Stimulated activated CD8-positive, alpha-beta memory T cell treated with anti-CD3 and anti-CD28 coated beads, Interleukin-4, amount 100 ng/mL, for 24 hours (primary cell): ENCODE results near the gene SORCS2.
A peak's percentile ranks its signal among the peaks of the same experiment; 100 is the strongest.

Source experiments
- DNase-seq: peaks from one replicate; pipeline ENCODE4 v3.0.0-alpha.2; 2020; ENCODE audit warnings: low read depth

The SORCS2 gene

DNA sequence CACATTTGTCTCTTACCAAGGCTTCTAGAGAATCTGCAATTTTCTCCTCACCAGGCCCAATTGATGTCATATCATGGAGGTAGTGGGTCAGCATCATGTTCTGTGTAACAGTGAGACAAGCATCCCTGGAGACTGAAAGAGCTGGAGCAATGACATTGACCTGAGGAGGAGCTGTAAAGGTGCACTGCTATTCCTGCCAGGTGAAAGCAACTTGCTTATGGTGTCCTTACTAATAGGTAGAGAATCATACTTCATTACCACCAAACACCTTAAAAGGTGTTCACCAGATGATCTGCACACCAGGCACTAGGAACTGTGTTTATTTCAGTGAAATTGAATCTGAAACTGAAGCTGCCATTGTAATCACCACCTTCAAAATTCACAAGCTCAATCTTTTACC is 558.6 kb downstream of the SORCS2 start:
- no peak for DNase-seq

DNA sequence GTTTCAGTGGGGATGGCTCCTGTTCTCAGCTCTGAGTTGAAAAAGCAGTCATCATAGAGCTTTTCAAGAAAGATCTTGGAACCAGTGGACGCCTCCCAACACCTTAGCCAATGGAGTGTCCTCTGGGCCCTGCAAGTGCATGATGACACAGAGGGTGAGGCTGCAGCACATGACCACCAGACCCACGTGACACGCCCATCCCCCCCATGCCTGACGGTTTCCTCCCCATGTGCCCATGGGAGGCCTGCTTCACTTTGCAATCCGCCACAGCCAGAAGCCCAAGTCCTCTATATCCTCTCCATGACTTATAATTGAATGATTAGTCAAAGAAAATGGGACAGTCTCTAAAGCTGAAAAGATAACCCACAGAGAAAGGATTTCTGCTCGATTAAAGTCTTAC is 560.3 kb downstream of the SORCS2 start:
- no peak for DNase-seq

DNA sequence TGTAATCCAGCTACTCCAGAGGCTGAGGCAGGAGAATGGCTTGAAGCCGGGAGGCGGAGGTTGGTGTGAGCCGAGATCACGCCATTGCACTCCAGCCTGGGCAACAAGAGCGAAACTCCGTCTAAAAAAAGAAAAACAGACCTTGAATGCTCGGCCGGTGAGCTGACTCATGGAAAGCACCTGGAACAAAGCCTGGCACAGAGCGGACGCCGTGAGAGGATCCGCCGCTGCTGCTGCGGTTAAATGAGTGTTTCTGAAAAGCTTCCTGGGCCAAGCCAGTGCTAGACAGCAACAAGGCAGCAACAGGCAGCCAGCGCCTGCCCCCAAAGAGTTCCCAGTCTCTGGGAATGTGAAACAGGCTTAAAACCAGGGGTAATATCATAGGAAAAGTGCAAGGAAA is 560.9 kb downstream of the SORCS2 start:
- DNase-seq: no peak

DNA sequence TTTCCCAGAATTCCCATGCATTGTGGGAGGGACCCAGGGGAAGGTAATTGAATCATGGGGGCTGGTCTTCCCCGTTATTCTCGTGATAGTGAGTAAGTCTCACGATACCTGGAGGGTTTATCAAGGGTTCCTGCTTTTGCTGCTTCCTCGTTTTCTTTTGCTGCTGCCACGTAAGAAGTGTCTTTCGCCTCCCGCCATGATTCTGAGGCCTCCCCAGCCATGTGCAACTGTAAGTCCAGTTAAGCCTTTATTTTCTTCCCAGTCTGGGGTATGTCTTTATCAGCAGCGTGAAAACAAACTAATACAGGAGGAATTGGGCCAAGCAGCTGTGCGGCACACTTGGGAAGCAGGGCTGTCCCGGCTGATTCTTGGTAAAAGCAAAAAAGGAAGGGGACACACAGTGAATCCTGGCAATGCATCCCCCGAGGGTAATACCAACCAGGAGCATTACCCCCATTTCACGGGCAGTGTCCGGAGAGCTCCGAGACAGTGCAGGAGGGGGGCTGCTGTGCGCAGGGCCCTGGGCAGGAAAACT is 561.7 kb downstream of the SORCS2 start:
- DNase-seq: no peak

DNA sequence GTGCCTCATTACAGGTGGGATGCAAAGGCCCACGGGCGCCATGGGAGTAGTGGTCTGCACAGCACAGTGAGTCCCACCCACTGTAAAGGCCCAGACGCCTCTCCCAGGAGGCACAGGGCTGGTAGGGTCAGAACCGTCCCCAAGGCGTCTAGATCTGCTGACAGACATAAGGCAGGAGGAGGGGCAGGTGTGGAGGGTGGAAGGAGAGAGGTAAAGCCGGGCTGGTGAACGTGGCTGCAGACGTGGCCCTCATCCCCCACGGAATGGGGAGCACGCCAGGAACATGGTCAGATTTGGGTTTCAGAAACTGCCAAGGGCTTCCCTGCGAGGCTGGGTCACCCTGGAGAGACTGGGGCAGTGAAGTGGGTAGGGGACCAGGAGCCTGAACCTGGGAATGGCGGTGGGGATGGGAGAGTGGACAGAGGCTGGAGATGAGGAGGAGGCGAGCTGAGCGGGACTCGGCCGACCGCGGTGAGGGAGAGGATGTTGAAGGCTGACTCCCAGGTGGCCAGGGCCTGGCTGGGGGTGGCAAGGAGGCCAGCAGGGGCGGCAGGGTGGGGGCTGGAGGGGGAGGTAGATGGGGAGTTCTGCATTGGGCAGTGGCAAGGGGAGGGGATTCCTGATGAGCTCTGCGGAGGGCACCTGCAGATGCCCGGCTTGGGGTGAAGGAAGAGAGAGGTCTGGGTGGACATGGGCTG is 562.4 kb downstream of the SORCS2 start:
- DNase-seq: no peak

DNA sequence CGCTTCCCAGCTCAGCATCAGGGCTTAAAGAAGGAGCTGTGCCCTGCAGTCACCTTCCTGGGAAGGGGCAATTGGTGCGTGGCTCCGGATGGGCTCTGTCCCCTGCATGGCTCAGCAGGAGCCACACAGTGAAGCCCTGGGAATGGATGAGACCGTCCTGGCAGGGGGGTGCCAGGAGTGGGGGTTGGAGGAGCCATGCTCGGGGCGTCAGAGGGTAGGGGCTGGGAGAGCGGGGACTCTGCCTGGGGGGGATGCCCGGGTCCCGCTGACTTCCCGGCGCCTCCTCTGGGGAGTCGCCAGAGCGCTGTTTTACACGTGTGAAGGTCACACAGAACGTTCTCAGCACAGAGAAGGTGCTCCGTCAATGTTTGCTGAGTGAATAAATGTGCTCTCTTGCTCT is 563.2 kb downstream of the SORCS2 start:
- no peak for DNase-seq

DNA sequence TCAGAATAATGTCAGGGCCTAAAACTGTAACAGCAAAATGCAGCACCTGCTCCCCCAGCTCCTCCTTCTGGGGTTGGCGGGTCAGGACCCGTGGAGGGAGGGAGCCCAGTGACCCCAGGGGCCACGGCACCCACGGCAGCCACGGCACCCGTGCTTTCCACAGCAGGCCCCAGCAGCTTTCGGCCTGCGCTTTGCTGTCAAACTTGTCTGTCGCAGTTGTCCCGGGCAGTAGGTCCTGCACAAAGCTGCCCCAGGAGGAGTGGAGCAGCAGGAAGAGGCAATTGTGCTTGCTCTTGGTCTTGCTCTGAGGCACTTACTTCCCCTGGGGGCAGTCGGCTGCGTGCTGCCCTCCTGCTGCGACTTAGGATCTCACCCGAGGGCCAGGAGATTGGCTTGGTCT is 563.7 kb downstream of the SORCS2 start:
- no peak for DNase-seq

DNA sequence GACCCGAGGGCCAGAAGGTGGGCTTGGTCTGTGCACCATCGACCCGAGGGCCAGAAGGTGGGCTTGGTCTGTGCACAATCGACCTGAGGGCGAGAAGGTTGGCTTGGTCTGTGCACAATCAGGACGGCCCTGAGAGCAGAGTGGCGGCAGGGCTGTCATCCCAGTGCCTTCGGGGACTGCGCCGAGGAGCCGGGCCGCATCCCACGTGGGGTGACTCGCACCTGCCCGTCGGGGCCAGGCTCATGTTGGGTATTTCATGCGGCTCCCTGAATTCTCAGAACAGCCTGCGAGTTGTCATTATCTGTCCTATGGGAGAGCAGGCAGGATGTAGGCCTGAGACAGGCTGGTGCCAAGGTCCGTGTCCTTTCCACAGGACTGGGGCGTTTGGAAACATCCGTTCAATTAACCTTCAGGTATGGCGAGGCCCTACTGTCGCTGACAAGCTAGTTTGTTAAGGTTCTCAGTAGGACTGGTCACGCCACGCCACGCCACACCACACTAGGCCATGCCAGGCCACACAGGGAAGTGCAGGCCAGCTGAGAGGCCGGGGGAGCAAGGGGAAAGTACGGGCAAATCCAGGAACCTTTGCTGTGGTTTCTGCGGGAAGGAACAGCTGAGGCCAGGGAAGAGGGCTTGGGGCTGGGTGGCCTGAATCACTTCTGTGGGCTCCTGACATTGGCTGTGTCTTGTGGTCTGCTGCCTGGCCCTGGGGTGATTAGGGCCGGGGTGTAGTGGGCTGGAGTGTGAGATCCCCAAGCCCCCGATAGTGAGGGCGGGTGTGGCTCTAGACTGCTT is 564.4 kb downstream of the SORCS2 start:
- no peak for DNase-seq

DNA sequence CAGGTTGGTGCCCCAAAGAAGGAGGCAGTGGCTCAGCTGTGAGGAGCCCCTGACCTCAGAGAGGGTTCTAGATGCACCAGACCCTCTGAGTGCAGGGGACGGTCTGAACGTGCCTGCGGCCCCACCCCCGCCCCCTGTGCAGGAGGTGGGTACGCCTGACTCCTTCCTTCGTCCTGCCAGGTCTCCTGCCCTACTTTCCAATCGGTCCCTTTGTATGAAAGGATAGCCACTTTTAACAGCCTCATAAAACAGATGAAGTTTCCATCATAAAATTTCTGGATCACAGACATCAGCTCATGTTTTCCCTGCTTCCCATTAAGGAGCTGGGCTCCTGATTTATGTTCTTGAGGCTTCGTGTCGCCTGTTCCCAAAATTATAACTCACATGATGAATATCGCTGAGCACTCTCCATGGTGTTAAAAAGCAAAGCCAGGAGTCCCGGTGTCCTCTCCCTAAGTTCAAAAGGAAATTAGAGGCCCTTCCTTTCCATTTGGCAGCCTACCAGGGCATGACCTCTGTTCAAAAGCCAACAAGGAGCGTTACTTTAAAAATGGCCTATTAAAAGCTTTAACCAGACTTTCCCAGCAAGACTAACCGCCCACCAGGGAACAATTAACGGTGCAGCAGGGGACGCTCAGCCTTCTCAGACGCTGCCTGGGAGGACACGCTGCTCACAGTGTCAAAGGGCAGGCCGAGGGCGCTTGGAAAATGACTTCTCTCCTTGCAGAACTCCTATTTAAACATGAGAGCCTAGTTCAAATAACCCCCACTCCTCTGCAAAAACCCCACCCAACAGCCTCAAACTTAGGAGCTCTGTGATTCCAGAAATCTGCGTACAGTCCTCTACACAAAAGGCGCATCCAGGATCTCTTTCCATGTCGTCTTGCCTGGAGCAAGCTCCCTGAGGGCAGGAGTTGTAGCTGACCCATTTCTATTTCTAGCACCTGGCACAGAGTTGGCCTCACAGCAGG is 565.4 kb downstream of the SORCS2 start:
- no peak for DNase-seq

DNA sequence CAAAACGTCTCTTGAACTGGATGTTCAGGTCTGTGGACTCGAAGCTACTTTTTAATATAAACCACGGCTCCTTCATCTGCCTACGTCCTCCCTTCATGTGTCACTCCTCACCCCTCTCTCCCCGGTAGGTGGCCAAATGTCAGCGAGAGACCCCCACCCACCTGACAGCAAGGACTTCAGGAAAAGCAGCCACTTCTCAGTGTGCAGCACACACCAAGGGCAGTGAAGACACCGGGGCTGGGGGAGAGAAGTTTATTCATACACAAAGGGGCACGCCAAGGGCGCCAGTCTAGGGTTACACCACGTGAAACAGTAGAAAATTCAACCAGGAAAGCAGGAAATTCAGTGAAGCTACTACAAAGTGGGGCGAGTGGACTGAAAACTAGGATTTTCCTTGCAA is 566.1 kb downstream of the SORCS2 start:
- no peak for DNase-seq

DNA sequence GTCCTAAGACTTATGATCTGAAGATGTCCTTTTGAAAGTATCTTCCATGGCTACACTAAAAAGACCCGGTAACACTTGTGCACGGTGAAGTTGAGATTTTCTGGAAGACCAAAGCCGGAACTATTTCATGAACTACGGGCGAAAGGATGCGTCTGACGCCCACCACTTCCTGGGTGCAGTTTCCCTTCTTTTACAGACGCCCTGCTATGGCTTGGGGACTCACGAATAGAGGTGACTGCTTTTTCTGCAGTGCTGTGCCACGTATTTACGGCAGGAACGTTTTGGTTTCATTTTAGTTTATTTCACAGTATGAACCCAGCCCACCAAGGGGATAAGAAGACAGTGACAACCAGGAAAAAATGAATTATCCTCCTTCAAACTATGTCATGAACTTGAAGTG is 566.9 kb downstream of the SORCS2 start:
- peak; percentile 30 for DNase-seq

DNA sequence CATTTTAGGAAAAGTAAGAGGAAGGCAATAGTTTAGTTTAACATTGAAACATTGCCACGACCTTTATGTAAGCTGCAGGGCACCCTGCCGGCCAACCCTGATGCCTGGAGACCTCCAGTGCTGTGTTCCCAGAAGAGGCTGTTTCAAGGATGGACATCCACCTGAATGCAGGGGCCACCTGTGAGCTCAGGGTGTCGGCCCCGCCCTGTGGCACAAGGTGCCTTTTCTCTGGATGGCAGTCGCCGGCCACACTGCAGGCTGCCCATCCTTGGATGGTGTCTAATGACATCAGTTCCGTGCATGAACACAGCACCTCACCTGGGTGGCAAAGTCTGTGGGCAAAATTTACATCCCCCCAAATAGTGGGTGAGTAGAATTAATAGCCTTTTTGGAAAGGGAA is 567.3 kb downstream of the SORCS2 start:
- DNase-seq: no peak

DNA sequence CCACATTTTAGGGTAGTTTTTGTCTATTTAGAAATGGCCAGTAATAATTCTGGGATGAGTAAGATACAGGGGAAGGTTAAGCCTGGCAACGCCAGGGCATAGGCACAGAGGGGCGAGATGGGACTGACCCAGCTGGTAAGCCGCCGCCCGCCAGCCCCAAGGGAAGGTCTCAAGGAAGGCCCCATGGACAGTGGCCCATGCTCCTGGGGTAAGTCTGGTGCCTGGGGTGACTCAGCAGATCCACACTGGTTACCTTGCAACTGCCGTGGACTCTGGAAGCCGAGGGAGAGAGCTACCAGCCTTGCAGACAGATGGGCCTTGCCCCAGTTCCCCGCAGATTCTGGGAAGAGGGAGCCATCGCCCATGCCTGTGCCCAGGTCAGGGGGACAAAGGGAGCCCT is 567.9 kb downstream of the SORCS2 start:
- DNase-seq: no peak

DNA sequence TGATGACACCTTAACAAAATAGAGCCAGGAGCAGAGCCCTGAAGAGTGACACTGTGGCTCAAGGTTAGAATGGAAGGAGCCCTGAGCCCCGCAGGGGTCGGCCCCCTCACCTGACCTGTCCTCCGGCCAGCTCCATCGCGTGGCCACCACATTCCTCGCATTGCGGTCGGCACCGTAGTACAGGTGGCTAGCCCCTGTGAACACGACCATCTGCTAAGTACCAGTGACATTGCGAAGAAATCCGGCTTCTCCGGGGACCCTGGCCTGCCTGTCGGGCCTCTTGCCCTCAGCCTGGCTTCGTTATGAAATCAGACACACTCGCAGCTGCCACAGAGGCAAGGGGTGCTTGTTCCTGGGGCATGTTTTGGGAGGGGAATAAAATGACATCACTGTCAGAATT is 568.4 kb downstream of the SORCS2 start:
- no peak for DNase-seq

DNA sequence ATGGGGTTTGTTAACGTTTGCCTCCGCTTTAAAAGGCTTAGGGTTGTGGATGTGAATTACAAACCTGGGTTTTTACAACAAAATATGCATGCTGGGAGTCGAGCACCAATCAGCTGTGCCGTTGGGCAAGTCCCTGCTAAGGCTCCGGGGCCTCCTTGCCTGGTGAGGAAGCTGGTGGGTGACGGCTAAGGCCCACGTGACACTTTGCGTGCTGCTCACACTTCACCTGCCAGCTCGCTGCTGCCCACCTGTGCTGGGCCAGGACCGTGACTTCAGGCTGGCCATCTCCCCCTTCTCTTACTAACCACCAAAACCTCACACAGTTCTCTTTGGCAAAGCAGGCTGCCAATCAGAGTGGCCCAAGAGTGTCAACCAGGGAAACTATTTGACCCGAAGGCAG is 569.0 kb downstream of the SORCS2 start:
- no peak for DNase-seq

DNA sequence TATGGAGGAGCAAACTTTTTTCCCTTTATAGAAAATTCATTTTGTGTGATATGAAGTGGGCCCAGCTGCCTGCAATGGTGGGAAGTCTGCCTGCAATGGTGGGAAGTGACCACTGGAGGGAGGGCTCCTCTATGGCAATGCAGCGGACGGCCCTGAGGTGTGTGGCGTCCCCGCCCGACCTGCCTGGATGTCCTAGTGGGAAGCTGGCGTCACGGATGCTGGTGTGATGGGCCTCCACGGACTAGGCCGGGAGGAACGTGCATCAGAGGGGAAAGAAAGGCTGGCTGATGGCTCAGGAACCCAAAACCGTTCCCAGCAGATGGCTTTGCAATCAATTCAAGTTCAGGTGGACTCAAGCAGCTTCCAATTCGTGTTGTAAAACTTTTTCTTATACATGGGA is 569.4 kb downstream of the SORCS2 start:
- DNase-seq: peak; percentile 15

DNA sequence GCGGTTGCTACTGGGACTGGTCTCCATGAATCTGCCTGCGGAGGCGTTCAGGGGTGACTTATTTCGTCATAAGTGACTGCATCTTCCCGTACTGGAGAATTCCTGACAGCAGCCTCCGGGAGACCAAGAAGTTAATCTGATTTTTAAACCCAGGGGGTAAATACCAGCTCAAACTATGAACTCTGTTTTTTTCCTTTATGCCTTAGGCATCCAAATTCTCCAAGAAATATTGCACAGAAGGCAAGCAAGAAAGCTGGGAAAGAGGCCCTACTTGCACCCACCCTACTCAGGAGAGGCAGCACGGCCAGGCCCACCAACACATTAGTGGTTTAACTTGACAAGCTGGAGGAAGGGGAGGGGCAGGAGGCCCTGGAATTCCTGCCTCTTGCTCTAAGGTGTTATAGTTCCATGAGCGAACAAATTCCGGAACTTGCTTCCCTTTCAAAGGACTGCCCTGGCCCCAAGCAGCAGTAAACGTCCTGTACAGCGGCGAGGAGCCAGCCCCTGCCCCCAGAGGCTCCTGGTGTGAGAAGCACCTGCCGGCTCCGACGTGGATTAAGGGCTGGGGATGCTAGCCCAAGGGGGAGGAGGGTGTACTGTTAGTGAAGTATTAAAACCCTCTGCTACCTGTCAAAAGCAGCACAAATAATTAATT is 570.2 kb downstream of the SORCS2 start:
- no peak for DNase-seq

DNA sequence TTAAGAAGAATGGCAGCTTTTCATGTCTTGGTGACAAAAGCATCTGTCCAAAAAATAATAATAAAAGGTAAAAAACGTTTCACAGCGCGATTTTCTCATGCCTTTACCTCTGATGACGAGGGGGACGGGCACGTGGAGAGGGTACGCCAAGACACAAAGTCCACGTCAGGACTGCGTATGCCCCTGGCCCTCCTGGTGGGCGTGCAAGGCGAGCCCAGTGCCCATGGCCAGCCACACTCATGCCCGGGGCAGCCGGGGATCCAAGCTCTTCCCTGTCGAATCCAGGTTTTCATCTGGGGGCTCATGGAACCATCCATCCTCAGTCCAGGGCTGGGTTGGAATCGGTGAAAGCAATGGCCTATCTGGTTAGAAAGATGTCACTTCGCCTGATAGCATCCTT is 570.8 kb downstream of the SORCS2 start:
- no peak for DNase-seq

DNA sequence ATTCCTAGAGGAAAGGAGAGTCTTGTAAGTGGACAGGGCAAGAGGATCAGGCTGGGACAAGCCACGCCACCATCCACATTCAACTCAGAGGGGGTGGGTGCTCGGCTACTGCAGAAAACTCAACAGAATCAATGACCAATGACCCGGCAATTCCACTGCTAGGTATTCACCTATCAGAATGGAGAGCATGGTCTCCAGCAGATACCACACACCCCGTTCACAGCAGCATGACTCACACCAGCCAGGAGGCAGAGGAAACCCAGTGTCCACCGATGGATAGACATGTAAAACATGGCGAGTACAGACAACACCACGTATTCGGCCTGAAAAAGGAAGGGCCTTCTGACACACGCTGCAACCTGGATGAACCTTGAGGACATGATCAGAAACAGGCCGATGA is 571.5 kb downstream of the SORCS2 start:
- no peak for DNase-seq

DNA sequence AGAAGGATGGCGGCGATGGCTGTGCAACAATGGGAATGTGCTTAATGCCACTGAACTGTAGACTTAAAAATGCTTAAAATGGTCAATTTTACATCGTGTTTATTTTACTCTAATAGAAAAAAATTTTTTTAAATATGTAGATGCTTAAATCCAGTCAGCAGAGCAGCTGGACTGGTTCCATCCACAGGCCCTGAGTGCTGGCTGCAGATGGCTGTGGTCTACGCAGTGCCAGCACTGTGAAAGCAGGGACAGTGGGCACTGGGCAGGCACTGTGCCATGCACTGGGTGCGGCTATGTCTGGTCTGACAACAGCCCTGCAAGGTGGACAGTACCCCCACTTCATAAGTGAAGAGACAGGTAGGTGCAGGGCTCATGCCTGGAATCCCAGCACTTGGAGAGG is 572.1 kb downstream of the SORCS2 start:
- DNase-seq: no peak

DNA sequence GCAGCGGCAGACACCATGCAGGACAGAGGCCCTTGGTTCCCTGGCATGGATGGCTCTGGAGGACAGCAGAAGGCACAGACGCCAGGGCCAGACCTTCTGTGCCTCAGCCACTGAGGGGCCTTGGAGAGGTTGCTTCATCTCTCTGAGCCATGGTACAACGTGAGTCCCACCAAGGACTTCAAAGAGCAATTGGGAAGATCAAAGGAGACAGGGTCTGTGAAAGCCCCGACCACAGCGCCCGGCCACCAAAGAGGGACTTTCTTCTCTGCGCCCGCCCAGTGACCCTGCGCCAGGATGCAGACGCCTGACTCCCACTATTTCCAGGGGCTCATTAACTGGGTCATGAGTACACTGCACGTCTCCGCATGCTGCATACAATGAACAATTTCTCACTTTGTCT is 573.3 kb downstream of the SORCS2 start:
- DNase-seq: no peak

DNA sequence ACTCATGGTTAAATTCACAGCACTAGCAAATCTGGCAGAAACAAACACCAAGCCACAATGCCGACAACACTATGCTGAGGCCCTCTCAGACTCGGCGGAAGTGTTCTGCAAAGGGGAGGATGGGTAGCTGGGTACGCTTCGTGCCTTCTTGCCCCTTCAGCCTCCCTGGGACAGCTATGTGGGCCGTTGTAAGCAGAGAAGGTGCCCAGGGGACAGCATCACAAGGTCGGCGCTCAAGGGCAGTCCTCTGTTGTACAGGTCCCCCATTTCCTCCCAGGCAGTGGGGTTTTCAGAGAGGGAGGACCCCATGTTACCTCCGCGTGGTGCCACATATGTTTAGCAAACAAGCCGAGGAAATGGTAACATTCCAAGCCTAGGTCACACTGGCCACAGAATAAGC is 573.7 kb downstream of the SORCS2 start:
- no peak for DNase-seq
